NCI-H187 (cell line): Measurements from ENCODE around the gene PLK3.
"Not testable (repeated sequence)": the region's sequence is repeated elsewhere in the genome, so short reads cannot be mapped to it uniquely, and the experiment has no call there.

Experiments used
- DNase-seq, 2 experiments: peaks; one replicate each; lab custom pipeline; 2025; lab: John Stamatoyannopoulos, UW

Gene PLK3

DNA sequence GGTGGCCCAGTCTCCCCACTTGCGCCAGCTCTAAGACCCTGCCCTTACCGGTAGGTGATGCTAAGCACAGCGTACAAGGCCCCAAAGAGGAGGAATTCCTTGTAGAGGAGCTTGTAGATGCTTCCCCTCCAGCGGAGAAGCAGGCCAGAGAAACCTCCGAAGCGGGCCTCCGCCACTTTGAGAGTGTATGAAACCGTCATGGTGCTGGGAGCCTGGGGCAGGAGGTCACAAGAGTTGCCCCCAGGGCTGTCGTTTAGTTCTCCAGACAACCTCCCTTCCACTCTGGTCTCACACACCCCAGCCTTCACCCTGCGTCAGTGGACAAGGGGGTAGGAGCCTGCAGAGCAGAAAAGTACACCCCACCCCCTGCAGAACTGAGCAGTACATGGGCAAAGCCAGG is 12.7 kb upstream of the PLK3 start:
- DNase-seq, result no peak

DNA sequence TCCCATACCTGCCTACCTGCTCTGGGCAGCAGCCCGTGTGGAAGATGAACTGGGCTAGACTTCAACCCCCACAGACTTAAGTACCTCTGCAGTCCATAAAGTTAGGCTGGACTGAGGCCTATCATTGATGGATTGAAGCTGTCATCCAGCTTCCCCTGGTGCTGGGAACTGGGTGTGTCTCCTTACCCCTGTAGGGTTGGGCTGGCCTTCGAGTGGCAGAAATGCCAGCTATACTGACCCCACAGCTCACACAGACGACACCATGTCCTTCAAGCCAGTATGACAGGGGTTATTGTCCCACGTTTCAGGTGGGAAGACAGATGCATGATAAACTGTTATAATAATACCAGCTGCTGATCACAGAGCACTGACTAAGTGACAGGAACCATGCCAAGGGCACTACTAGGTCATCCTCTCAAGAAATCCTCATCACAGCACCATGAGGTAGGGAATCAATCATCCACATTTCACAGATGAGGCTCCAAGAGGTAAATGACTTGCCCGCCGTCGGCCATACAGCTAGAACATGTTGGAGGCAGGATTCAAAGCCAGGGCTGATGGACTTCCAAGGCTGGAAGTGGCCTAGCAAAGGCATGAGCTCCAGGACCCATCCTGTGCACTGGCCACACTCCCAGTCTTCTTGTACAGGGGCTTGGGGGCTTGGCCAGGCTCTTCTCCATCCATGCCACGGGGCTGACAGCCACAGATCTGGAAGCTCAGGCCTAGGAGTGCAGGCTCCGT is 11.9 kb upstream of the PLK3 start, which contains the start of gene BEST4:
Gene BEST4, minus strand, starts transcription at position 51 of the 741 bp plus-strand sequence. CDS start 465 bp downstream, outside the sequence.
- DNase-seq, result no peak

DNA sequence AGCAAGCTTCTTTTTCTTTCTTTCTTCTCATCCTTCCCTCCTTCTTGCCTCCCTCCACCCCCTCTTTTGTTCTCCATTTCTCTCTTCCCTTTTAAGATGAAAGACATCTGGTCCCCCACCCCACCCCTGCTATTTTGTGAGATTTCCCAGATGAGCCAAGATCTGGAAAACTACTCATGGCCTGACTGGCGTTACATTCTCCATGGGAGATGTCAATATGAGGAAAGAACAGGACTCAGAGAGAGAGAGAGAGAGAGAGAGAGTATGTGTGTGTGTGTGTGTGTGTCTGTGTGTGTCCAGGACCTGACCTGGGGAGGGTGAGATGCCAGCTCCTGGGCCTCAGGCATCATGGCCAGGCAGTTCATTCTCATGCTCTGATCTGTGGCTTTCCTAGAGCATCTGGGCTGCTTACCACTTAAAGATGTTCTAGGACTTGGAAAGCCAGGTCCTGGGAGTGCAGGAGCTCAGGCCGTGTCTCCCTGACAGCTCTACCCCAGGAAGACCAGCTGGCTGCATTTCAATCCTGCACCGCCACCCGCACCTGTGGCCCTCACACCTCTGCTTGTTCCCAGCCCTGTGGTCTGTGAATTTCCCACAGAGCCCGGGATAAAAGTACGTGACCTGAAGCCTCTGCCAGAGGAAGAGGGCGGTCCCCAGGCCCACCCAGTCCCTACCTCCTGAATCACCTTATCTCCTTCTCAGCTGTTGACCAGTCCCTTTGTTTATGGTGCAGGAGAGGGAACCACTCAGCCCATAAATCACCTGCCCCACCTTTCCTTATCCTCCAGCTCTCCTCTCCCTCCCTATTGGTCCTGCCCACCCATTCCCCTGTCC is 9.0 kb upstream of the PLK3 start:
- no peak for DNase-seq

DNA sequence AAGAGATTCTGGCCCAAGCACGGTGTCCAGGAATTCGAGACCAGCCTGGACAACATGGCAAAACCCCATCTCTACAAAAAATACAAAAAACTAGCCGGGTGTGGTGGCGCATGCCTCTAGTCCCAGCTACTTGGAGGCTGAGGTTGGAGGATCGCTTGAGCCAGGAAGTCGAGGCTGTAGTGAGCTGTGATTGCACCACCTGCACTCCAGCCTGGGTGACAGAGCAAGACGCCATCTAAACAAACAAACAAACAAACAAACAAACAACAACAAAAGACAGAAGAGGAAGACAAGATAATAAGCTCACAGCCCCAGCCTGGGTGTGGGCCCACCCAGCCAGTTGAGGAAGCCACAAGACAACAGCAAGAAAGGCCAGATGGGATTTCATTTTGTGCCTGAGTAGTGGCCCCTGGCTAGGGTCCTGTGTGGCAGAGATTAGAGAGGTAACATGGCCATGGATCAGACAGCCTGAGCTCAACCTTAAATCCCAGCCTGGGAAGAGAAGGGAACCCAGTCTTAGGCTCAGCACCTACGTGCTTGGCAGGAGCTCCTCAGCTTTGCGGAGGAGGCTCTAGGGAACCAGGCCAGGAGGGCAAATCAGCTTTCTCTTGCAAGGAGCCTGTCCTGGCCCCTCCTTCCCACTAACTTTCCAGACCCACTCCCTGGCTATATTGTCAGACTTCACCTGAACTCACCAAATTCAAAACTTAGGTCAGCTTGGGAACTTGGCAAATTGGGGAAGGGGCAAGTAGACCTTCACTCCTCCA is 7.3 kb upstream of the PLK3 start:
- no peak for DNase-seq

DNA sequence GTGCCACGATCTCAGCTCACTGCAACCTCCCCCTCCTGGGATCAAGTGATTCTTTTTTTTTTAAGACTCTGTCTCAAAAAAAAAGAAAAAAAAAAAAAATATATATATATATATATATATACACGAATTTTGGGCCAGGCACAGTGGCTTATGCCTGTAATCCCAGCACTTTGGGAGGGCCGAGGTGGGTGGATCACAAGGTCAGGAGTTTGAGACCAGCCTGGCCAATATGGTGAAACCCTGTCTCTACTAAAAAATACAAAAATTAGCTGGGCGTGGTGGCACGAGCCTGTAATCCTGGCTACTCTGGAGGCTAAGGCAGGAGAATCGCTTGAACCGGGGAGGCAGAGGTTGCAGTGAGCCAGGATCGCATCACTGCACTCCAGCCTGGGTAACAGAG is 2.3 kb upstream of the PLK3 start:
- not testable (repeated sequence) for DNase-seq

DNA sequence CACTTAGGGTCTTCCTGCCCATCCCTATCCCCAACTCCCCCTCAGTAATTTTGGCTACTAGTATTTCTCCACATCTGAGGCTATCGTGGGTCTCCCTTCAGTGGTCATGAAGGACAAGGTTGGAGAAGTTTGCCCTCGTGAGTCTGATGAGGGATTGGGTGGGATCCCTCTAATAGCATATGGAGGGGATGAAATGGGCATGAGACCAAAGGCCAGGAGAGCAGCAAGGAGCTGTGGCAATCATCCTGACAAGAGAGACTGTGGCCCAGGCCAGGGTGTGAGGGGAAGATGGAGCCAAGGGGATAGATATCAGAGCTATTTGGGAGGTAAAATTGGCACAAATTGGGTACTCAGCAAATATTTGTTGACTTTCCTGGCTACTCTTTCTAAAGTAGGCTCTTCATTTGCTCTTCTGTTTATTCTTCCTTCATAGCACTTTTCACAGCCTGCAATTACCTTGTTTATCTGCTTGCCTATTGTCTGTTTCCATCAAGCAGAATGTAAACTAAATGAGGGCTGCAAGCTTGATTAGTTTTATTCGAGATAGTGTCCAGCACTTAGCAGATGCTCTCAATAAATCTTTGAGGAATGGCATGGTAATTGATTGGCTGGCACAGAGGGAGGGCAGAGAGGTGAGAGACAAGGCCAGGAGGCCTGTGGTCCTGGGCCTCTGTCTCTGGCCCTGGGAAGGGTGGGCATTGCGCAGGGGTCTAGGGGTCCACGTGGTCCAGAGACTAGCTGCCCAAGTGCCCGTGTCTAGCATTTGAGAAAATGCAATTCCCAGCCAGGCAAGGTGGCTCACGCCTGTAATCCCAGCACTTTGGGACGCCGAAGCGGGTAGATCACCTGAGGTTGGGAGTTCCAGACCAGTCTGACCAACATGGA is 1.5 kb upstream of the PLK3 start:
- DNase-seq, result no peak

DNA sequence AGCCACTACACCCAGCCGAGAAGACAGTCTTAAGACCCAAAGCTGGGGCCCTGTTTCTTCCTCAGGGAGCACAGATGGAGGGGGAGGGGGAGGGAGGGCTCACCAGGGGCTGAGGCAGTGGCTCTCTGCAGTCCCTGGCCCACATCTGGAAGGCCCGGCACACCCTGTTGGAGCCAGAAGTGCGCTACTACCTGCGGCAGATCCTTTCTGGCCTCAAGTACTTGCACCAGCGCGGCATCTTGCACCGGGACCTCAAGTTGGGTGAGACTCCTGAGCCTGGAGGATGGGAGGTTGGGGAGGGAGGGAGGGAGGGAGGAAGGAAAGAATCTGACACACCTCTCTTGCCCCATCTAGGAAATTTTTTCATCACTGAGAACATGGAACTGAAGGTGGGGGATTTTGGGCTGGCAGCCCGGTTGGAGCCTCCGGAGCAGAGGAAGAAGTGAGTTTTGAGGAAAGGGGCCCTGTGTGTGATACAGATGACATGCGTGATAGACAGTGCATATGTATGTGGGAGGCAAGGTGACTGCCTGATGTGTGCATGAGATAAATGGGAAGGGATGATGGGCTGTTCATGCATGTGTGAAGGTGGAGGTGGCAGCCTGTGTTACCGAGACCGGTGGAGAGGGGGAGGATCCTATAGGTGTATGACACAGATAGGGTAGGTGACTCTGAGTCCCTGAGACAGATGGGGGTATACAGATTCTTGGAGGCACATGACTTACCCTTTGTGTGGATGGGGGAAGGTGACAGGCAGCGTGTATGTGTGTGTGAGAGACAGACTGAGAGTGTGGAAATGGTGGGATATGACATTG is 1.5 kb downstream of the PLK3 start:
- no peak for DNase-seq

DNA sequence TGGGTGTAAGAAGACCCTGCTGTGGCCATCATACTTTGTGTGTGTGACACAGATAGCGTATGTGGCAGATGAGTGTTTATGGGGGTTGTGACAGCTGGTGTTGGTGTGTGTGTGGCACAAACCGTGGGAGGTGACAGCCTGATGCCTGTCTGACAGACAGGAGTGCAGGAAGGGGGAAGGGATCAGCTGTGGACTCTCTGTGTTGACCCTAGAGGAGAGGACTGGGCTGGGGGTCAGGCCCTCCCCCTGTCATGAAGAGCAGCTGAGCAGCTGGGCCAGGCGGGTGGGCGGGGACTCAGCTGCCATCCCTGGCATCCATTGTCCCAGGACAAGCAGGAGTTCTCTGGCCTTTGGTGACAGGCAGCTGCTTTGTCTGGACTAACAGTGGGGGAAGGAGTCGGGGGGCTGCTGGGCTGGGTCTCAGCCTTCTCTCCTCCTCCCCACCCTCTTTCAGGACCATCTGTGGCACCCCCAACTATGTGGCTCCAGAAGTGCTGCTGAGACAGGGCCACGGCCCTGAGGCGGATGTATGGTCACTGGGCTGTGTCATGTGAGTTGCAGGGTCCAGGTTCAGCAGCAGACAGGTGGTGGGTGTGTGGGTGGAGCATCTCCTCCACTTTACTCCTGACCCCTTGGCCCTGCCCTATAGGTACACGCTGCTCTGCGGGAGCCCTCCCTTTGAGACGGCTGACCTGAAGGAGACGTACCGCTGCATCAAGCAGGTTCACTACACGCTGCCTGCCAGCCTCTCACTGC is 2.3 kb downstream of the PLK3 start:
- no peak for DNase-seq

DNA sequence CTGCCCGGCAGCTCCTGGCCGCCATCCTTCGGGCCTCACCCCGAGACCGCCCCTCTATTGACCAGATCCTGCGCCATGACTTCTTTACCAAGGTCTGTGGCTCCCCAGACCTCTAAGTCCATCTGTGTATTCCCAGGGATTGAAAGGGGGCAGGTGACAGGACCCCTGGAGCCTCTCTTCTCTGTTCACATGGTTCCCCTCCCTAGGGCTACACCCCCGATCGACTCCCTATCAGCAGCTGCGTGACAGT is 2.8 kb downstream of the PLK3 start:
- no peak for DNase-seq

DNA sequence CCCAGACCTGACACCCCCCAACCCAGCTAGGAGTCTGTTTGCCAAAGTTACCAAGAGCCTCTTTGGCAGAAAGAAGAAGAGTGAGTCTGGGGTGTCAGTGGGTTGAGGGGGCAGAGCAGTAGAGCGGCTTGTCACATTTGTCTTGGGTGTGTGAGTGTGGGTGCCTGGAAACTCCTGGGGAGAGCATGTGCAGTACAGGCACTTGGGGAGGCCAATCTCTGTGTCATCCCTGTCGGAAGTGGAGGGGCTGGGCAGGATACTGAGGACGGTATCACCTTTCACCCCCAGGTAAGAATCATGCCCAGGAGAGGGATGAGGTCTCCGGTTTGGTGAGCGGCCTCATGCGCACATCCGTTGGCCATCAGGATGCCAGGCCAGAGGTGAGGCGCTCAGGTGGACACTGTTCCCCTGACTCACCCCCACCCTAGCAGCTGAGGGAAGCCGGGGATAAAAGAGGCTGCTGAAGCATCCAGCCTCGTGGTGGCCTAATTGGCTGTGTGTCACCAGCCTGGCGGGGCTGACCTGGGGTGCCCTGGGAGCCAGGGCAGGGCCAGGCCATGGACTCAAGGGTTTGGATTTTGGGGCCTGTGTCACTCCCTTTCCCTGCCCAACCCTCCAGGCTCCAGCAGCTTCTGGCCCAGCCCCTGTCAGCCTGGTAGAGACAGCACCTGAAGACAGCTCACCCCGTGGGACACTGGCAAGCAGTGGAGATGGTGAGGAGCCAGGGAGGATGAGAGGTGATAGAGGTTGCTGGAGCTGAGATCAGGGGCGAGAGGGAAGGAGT is 3.3 kb downstream of the PLK3 start:
- no peak for DNase-seq

DNA sequence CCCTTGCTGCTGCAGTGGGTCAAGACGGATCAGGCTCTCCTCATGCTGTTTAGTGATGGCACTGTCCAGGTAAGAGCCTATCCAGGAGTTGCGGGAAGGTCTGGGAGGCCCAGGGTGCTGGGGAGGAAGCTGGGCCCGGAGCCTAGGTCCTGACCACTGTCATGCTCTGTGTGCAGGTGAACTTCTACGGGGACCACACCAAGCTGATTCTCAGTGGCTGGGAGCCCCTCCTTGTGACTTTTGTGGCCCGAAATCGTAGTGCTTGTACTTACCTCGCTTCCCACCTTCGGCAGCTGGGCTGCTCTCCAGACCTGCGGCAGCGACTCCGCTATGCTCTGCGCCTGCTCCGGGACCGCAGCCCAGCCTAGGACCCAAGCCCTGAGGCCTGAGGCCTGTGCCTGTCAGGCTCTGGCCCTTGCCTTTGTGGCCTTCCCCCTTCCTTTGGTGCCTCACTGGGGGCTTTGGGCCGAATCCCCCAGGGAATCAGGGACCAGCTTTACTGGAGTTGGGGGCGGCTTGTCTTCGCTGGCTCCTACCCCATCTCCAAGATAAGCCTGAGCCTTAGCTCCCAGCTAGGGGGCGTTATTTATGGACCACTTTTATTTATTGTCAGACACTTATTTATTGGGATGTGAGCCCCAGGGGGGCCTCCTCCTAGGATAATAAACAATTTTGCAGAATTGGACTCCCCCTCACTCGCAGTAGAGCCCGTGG is 5.3 kb downstream of the PLK3 start:
- DNase-seq, result no peak

DNA sequence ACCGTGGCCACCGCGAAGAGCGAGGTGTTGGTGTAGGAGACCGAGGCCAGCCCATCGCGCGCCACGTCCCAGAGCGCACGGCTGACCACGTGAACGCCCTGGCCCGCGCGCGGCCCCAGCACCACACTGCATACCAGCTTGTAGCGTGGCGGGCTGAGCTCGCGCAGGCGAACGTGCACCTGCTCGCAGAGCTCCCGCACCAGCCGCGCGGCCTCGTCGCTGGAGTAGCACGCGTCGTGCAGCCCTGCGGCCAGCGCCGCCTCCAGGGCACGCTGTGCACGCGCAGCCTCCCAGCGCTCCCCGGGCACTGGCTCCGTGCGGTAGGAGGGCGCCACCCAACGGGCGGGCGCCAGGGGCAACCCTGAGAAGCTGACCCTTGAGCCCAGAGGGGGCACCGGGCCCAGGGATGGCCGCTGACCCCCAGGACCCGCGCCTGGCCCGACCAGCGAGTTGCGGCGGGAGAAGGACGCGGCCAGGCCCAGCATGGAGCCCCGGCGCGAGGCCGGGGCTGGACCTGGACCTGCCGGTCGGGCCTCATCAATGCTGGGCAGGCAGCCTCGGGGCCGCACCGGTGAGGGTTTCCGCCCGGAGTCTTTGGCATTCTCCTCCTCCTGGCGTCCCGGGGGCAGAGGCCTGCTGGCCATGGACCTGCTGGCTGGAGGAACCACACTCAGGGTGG is 6.0 kb downstream of the PLK3 start:
- DNase-seq, result no peak

DNA sequence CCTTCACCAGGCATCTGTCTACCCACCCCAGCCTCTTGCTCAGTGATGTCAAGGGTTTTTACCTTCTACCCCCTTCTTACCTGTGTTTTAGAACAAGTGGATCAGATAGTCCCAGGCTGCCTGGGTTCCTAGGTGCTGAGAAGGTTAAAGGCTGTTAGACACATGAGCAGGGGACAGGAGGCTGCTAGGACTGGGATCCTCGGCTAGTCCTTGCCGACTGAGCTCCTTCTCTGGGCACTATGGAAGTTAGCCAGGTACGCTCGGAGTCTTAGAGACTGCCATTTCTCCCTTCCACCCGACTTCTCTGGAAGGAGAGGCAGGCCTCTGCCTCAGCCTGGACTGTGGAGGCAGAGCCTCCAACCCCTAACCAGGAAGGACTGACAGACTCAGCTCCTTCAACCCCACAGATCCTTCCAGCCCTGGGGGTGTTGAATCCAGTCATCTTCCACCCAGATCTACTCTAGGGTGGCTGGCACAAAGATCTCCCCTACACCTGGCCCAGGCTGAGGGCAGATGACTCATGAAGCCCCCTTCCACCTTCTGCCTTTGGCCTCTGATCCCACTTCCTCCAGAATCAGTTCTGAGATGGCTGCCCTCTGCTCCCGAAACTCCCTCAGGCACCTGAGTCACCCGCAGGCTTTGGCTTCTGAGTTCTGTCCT is 6.7 kb downstream of the PLK3 start, which contains the start of gene DYNLT4:
Gene DYNLT4, minus strand, starts transcription at position 648 of the 660 bp plus-strand sequence. CDS start 683 bp downstream, outside the sequence.
- no peak for DNase-seq

DNA sequence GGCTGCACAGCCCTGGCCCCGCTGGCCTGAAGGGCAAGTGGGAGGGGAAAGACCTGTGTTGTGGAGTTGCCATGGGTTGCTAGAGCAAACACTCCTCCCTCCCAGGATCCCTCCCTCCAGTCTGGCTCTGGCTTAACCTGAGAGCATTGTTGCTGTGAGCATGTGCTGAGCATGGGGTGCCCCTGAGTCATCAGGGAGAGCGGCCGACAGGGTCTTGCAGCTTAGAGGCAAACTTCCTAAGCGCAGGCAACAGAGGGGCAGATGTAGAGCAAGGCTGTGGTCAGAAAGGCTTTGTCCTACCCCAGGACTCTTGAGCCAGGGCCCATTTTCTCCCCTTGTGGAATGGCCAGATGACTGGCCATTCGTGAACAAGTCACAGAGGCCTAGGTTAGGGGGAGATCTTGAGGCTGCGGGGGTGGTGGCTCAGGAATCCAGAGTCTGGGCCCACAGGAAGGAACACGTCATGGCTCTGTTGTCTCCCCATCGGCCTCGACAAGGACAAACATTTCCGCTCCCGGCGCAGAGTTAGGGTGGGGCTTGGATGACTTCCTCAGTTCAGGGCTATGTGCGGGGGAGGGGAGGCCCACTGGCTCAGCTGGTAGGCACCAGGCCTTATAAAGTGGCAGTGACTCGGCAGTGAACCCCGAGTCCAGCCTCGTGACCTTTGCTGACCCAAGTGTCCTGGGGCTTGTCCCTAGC is 7.3 kb downstream of the PLK3 start:
- DNase-seq, result no peak

DNA sequence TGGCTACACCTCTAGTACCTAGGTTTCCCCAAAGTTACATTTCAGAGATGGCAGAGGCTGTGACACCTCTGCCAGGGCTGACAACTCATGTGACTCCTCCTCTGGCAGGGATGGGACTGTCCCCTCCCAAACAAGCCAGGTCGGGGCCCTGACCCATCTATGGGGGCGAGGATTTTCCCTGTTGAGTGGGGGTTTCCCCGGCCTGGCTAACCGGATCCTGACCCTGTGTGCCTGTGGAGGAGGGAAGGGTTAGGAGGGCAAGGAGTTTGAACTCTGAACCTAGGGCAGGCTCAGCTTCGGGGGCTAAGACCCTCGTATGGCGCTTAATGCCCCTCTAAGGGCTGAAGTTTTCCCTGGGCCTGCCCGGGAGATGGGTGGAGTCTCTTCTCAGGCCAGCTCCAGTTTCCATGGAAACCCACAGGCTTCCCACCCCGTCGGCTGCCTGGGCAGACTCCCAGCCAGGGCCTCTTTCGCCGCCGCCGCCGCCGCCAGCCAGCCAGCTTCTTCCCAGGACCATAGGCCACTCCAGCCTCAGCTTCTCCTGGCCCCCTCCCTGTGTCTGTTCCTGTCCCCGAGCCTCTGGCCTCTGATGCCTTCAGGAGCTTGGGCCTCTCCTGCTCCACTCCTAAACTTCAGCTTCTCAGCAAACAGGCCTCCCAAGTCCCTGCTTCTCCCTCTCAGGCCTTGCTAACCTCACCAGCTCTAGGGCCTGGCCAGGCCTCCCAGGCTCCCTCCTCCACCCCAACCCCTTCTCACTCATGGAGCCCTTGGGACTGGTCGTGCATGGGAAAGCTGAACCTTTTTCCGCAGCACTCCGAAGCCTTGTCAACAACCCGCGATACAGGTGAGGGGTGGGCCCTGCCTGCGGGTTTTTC is 8.1 kb downstream of the PLK3 start, which contains the start of gene BTBD19:
Gene BTBD19, plus strand, starts transcription at position 461 of the 875 bp plus-strand sequence. Its CDS starts 298 bp downstream, at position 759.
- DNase-seq, result no peak
